PC-3 (cell line): ENCODE data around the gene LUZP1. TPM values are rescaled to one million over a fixed set of nuclear protein-coding genes. Genes with fewer than 3 reads are reported as not detected.

Experiments
- ATAC-seq: fragments of 200-7000 bp; cut with Tn5 transposase; 2 replicates; pipeline ENCODE4 v1.9.1; 2020; ENCODE audit warnings: mild to moderate bottlenecking, moderate library complexity
- BruUV-seq: library from RNA; stranded (reverse); fragments of 400-500 nt; replicated peaks from 2 replicates; lab custom pipeline; 2021; lab: Mats Ljungman, UMichigan
- CTCF ChIA-PET: fragments of 300-600 bp; sonication (Branson Sonifier 250); formaldehyde crosslinking; loops from one replicate; lab custom pipeline; 2022; ENCODE audit warnings: antibody characterized with exemption; lab: Charles Lee
- POLR2A ChIA-PET: fragments of 300-600 bp; sonication (Branson Sonifier 250); formaldehyde crosslinking; loops from one replicate; lab custom pipeline; 2022; ENCODE audit warnings: antibody characterized with exemption; ENCODE audit not compliant: unreplicated experiment; lab: Charles Lee
- DNase-seq: peaks from one replicate; pipeline ENCODE4 v3.0.0-alpha.2; 2015
- H2AFZ ChIP-seq: fragments of 300-600 bp; sonication (generic); 2 replicates; pipeline ENCODE4 v1.6.0; 2016; ENCODE audit warnings: antibody characterized with exemption, low read length
- H3F3A ChIP-seq: fragments of 300-600 bp; sonication (generic); one replicate; pipeline ENCODE4 v1.6.0; 2017; ENCODE audit warnings: antibody characterized with exemption, low read length, control low read depth, mild to moderate bottlenecking; ENCODE audit not compliant: unreplicated experiment
- H3K27ac ChIP-seq: fragments of 300-600 bp; sonication (generic); 2 replicates; pipeline ENCODE4 v1.5.1; 2016; ENCODE audit warnings: mild to moderate bottlenecking, low read length
- H3K27me3 ChIP-seq: fragments of 300-600 bp; sonication (generic); 2 replicates; pipeline ENCODE4 v1.6.1; 2016; ENCODE audit warnings: low read length, mixed read lengths
- H3K36me3 ChIP-seq: fragments of 300-600 bp; sonication (generic); 2 replicates; pipeline ENCODE4 v1.6.1; 2016; ENCODE audit warnings: low read depth, mixed run types, low read length, mixed read lengths
- H3K4me1 ChIP-seq: fragments of 300-600 bp; sonication (generic); 2 replicates; pipeline ENCODE4 v1.5.1; 2016; ENCODE audit warnings: low read length; ENCODE audit not compliant: insufficient read depth
- H3K4me2 ChIP-seq: fragments of 300-600 bp; sonication (generic); 2 replicates; pipeline ENCODE4 v1.6.0; 2016; ENCODE audit warnings: low read length
- H3K4me3 ChIP-seq: fragments of 300-600 bp; sonication (generic); 2 replicates; pipeline ENCODE4 v1.5.1; 2016; ENCODE audit warnings: mild to moderate bottlenecking, low read length, mixed read lengths
- H3K79me2 ChIP-seq: fragments of 300-600 bp; sonication (generic); 2 replicates; pipeline ENCODE4 v1.6.1; 2017; ENCODE audit warnings: low read length, mixed read lengths
- H3K9ac ChIP-seq: fragments of 300-600 bp; sonication (generic); 2 replicates; pipeline ENCODE4 v1.6.0; 2016; ENCODE audit warnings: mild to moderate bottlenecking, low read length
- H3K9me2 ChIP-seq: fragments of 300-600 bp; sonication (generic); replicated peaks from 2 replicates; pipeline ENCODE4 v1.6.1; 2016; ENCODE audit warnings: mixed run types, low read length, mixed read lengths
- H3K9me3 ChIP-seq: fragments of 300-600 bp; sonication (generic); 2 replicates; pipeline ENCODE4 v1.6.1; 2016; ENCODE audit warnings: low read length, mixed read lengths
- H4K20me1 ChIP-seq: fragments of 300-600 bp; sonication (generic); 2 replicates; pipeline ENCODE4 v1.6.1; 2016; ENCODE audit warnings: low read length, mixed read lengths
- CTCF ChIP-seq: fragments of 300-600 bp; sonication (generic); conservative IDR thresholded peaks from 2 replicates; pipeline ENCODE4 v1.5.1; 2017; ENCODE audit warnings: antibody characterized with exemption, low read depth, mild to moderate bottlenecking, low read length
- EZH2 ChIP-seq: fragments of 300-600 bp; sonication (generic); IDR thresholded peaks from one replicate; pipeline ENCODE4 v1.6.1; 2017; ENCODE audit warnings: antibody characterized with exemption, mild to moderate bottlenecking, low read length; ENCODE audit not compliant: unreplicated experiment
- EZH2phosphoT487 ChIP-seq: fragments of 300-600 bp; sonication (generic); IDR thresholded peaks from 2 replicates; pipeline ENCODE4 v1.6.1; 2018; ENCODE audit warnings: mild to moderate bottlenecking, antibody characterized with exemption, low read length, borderline replicate concordance
- intact Hi-C: fragments of 100-400 bp; cut with micrococcal nuclease; formaldehyde crosslinking; loops from 2 replicates; pipeline ENCODE4 v1.9.0; 2023
- total RNA-seq: library from RNA; depleted of rRNA; stranded (reverse); fragments of >200 nt; gene quantifications from 2 replicates; pipeline ENCODE4 v1.2.3, GENCODE V29; 2014

The LUZP1 gene
- total RNA-seq, 1 experiment from 2014 or later = 17.8 TPM

GRCh38 chr1:23149114-23149513 is 19.5 kb downstream of the LUZP1 start:
- intact Hi-C loops = no loop called here
- peaks cover 17% of the 10 kb centered on the region; the same call in 1 of the 2 replicates for H4K20me1 ChIP-seq
- no TSS peak for BruUV-seq
- H3K9me2 ChIP-seq = no peaks in the 10 kb centered on the region
- no peaks in the 10 kb centered on the region for H3K9me3 ChIP-seq
- POLR2A ChIA-PET = no interaction called here
- H3K79me2 ChIP-seq = peaks cover 87% of the 10 kb centered on the region
- CTCF ChIA-PET = no interaction called here
- H3K27me3 ChIP-seq = no peaks in the 10 kb centered on the region
- no peaks in the 10 kb centered on the region for H3F3A ChIP-seq
- no peak overlapping the region for H2AFZ ChIP-seq
- no peaks in the 10 kb centered on the region for H3K36me3 ChIP-seq
- ATAC-seq = peak; percentile 99
- DNase-seq = peak; percentile 20
- no peak overlapping the region for H3K4me3 ChIP-seq
- peaks cover 5% of the 10 kb centered on the region for H3K4me1 ChIP-seq
- no peak overlapping the region for H3K27ac ChIP-seq
- TF ChIP-seq CTCF = no peak
- H3K9ac ChIP-seq = no peak overlapping the region
- H3K4me2 ChIP-seq = no peak overlapping the region

GRCh38 chr1:23148084-23148483 is 20.6 kb downstream of the LUZP1 start:
- no peak overlapping the region for H3K9ac ChIP-seq
- peaks cover 87% of the 10 kb centered on the region for H3K79me2 ChIP-seq
- H3K4me3 ChIP-seq = no peak overlapping the region
- CTCF ChIA-PET = no interaction called here
- peaks cover 8% of the 10 kb centered on the region; the same call in 1 of the 2 replicates for H4K20me1 ChIP-seq
- H3K9me2 ChIP-seq = no peaks in the 10 kb centered on the region
- no peak overlapping the region for H3K27ac ChIP-seq
- H2AFZ ChIP-seq = no peak overlapping the region
- TF ChIP-seq CTCF = no peak
- TF ChIP-seq EZH2 = no peak
- no peak for TF ChIP-seq EZH2phosphoT487
- peaks cover 5% of the 10 kb centered on the region for H3K4me1 ChIP-seq
- ATAC-seq (no peak), DNase-seq (no peak)
- H3K4me2 ChIP-seq = no peak overlapping the region
- POLR2A ChIA-PET = no interaction called here
- H3K9me3 ChIP-seq = no peaks in the 10 kb centered on the region
- no TSS peak for BruUV-seq
- intact Hi-C loops = no loop called here
- no peaks in the 10 kb centered on the region for H3K27me3 ChIP-seq
- no peaks in the 10 kb centered on the region for H3F3A ChIP-seq
- no peaks in the 10 kb centered on the region for H3K36me3 ChIP-seq

GRCh38 chr1:23140940-23141596 is 27.6 kb downstream of the LUZP1 start:
- DNase-seq (no peak), ATAC-seq (no peak)
- H3K9me3 ChIP-seq = no peaks in the 10 kb centered on the region
- H3K4me2 ChIP-seq = no peak overlapping the region
- no peak overlapping the region for H3K9ac ChIP-seq
- H3K36me3 ChIP-seq = no peaks in the 10 kb centered on the region
- TF ChIP-seq EZH2 (no peak), CTCF (no peak), EZH2phosphoT487 (no peak)
- H4K20me1 ChIP-seq = peaks cover 8% of the 10 kb centered on the region; the same call in 1 of the 2 replicates
- ChIA-PET POLR2A (no interaction called here), CTCF (no interaction called here)
- no peaks in the 10 kb centered on the region for H3K4me1 ChIP-seq
- no peaks in the 10 kb centered on the region for H3F3A ChIP-seq
- H3K9me2 ChIP-seq = no peaks in the 10 kb centered on the region
- H3K4me3 ChIP-seq = no peak overlapping the region
- intact Hi-C loops = no loop called here
- H3K27me3 ChIP-seq = no peaks in the 10 kb centered on the region
- H3K27ac ChIP-seq = no peak overlapping the region
- H3K79me2 ChIP-seq = peaks cover 75% of the 10 kb centered on the region
- H2AFZ ChIP-seq = no peak overlapping the region
- no TSS peak for BruUV-seq
